GM18526 (cell line): ENCODE results near the gene RTP2.

Source experiments
- POLR2A ChIP-seq: IDR thresholded peaks from 3 replicates; pipeline ENCODE4 v1.6.1; 2011; ENCODE audit not compliant: insufficient read length; ENCODE audit errors: extremely low read depth

Gene RTP2

DNA sequence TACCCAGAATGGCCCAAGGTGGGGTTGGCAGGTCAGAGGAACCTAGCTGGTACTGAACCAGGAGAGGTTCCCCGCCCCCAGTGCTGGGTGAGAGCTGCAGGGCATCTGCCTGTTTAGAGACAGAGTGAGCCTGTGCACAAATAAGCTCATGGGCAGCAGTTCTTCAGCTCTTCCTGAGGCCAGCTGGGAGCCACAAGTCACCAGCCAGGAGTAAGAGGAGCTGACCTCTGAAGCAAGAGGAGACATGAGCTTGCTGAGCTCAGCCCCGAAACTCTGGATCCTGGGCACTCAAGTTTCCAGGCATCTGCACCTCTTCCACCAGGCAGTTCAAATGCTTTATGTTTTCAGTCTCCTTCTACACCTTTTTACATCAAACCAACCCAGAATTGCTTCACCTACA, 2.1 kb downstream of the RTP2 start:
- no peak for TF ChIP-seq POLR2A

DNA sequence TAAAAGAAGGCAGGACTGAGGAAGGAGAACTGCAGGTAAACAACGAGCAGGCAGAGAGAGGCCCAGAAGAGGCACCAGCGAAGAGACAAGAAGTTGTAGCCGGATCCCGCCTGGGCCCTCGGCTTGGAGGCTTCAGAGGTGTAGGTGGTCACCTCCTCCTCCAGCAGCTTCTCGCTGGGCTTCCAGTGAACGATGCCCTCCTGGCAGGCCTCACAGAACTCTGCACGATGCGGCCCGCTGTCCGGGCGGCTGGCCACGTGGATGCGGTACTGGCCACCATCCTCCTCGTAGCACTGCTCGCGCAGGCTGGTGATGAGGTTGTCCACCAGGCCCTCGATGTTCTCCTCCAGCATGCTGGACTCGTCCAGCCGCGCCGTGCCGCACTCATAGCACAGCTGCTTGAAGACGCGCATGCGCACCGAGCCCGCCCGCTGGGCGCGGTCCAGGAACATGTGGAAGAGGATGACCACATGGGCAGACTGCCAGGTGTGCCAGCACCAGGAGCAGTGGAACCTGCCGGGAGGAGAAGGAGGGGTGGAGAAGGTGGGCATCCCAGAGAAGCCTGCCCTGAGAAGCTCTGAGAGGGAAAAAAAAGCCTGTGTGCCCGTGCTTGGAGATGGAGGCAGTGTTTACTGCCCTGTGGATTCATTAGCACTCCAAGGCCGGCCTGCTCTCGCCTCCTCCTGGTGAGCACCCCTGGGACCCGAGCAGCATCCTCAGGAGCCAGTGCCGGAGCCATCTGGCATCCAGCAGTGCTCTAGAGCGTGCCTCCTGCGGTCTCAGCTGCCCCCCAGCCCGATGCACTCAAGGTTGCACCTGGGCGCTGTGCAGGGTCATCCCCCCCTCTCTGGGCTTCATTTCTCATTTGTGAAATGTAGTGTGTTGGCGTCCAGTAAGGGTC, 3.6 kb downstream of the RTP2 start:
- no peak for TF ChIP-seq POLR2A

GRCh38 chr3:187696021-187696420, 6.3 kb downstream of the RTP2 start:
- no peak for TF ChIP-seq POLR2A

DNA sequence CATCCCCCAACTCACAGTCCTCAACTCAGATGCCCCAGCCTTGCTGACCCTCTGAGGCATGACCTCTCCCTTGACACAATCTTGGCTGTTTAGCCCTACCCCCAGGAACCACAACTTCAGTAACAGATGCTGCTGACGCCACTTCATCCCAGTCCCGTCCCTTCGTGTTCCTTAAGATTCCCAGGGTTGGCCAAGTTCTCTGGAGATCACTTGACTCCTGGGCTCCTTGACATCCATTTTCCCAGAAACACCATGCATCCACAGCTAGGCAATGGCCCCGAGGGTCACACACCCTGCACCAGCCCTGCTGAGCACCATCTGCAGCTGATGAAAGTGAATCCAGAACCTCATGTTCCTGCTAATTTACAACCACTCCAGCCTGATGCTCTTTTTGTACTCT, 6.9 kb downstream of the RTP2 start:
- no peak for TF ChIP-seq POLR2A

GRCh38 chr3:187694801-187695200, 7.6 kb downstream of the RTP2 start:
- no peak for TF ChIP-seq POLR2A

GRCh38 chr3:187693431-187693830, 8.9 kb downstream of the RTP2 start:
- TF ChIP-seq POLR2A = no peak

DNA sequence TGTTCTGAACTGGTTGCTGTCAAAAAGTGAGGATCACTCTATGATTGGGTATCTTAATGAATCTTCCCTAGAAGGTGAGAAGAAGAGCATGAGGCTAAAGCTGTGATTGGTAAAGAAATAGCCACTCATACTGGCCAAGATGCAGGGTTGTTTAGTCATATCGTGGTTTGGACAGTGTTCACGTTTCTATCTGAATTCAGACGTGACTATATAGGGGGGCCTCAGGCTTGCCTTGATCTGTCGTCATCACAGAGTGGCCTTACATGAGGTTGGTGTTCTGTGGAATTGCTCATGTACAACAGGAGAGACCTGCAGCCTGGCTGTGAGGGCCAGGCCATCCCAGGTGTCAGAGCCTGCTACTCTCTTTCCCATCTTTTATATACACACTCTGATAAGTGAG, 12.4 kb downstream of the RTP2 start:
- TF ChIP-seq POLR2A = no peak

GRCh38 chr3:187686621-187687273, 15.6 kb downstream of the RTP2 start:
- TF ChIP-seq POLR2A = no peak

- no peak for TF ChIP-seq POLR2A
Measured at GRCh38 chr3:187685948-187686347, 16.4 kb downstream of the RTP2 start.

- no peak for TF ChIP-seq POLR2A
Measured at GRCh38 chr3:187684880-187685279, 17.5 kb downstream of the RTP2 start.

- TF ChIP-seq POLR2A = no peak
Measured at GRCh38 chr3:187684444-187684843, 17.9 kb downstream of the RTP2 start.

GRCh38 chr3:187679638-187680396, 22.5 kb downstream of the RTP2 start:
- TF ChIP-seq POLR2A = no peak

- TF ChIP-seq POLR2A = no peak
Measured at GRCh38 chr3:187678726-187679268, 23.6 kb downstream of the RTP2 start.

DNA sequence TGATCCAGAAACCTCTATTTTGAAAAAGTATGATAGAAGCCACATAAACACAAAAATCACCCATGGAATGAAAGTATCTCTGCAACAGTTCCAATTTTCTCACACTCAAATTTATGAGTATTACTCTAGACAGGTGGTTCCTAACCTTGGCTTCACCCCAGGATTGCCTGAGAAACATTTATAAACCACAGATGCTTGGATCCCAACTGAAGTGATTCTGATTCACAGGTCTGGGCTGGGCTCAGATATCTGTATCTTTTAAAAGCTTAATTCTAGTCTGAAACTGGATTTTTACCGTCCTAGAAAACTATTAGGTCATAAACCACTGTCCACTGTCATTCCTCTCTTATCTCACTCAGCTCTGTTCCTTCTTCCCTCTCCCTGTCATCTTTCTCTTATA, 24.8 kb downstream of the RTP2 start:
- TF ChIP-seq POLR2A = no peak

- no peak for TF ChIP-seq POLR2A
Measured at GRCh38 chr3:187673012-187673411, 29.3 kb downstream of the RTP2 start.

DNA sequence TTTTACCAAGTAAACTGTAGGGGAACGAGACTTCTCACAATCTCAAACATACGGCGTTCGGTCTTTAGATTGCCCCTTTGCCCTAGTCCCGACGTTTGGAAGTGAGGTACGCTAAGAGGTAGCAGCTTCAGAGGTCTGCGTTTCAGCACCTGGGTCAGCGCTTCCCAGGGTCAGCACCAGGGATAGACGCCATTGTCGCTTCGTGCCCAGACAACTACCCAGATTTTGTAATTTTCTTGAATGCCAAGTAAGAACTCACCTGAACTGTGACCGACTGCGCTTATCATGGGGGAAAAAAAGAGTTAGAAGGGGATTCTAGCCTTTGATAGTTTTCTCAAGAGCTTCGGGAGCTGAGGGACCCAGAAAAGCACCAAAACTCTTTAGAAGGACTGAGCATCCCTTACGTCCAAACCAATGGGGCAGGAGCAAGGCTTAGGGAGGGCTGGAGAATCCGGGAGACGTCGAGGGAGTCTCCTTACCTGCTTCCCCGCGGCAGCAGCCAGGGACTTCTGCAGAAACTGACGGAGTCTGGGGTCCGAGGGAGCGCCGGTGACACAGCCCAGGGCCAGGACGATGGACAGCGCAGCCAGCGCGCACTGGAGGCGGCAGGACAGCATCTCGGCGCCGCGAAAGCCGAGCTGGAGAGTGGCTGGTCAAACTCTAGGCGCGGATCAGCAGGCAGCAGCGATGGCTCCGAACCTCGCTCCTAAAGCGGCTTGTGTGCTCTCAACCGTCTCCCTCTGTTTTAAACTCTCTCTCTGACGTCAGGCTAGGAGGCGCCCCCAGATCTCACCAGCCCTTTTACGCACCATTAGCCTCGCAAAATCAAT, 32.5 kb downstream of the RTP2 start, which contains the start of gene SST:
TSS of gene SST (minus strand) at position 720 of the 830 bp plus-strand sequence. CDS start at position 617, 103 bp downstream.
- no peak for TF ChIP-seq POLR2A
